CD14-positive monocyte (primary cell): Measurements from ENCODE around the gene MTHFR. TPM values are rescaled to one million over a fixed set of nuclear protein-coding genes. Genes with fewer than 3 reads are reported as not detected.
A peak's percentile ranks its signal among the peaks of the same experiment; 100 is the strongest.

Experiments
- DNase-seq, 3 donors: peaks; one replicate each; pipeline ENCODE4 v3.0.0-alpha.2; 2011 to 2022
- H2AFZ ChIP-seq: 2 replicates; pipeline ENCODE4 v1.6.0; 2012; ENCODE audit warnings: mild to moderate bottlenecking, low read depth, low read length, inconsistent platforms; ENCODE audit not compliant: insufficient read depth, poor library complexity, severe bottlenecking
- H3K27ac ChIP-seq, 2 donors: 1 replicate in 1 of 2; 2 replicates in 1 of 2; pipeline ENCODE4 v1.5.1; 2012 to 2013; ENCODE audit warnings: low read length in 2 of 2, control low read depth in 1 of 2, inconsistent platforms in 1 of 2, low read depth in 1 of 2, mild to moderate bottlenecking in 1 of 2
- H3K27me3 ChIP-seq, 2 donors: one replicate each; pipeline versions ENCODE4 v1.6.0 to v1.6.1; 2011 to 2013; ENCODE audit warnings: low read length in 2 of 2; ENCODE audit not compliant: control insufficient read depth in 2 of 2, insufficient read depth in 2 of 2
- H3K36me3 ChIP-seq, 2 donors: replicated peaks in 1 of 2; 1 replicate in 1 of 2; 2 replicates in 1 of 2; pipeline versions ENCODE4 v1.5.1 to v1.6.1; 2012 to 2013; ENCODE audit warnings: low read length in 2 of 2, control low read depth in 1 of 2, inconsistent platforms in 1 of 2, mild to moderate bottlenecking in 1 of 2; ENCODE audit not compliant: insufficient read depth in 2 of 2, control insufficient read depth in 1 of 2
- H3K4me1 ChIP-seq, 2 donors: 1 replicate in 1 of 2; 2 replicates in 1 of 2; pipeline versions ENCODE4 v1.5.1 to v1.6.1; 2012 to 2013; ENCODE audit warnings: low read length in 2 of 2, control low read depth in 1 of 2, inconsistent platforms in 1 of 2, mild to moderate bottlenecking in 1 of 2, moderate library complexity in 1 of 2; ENCODE audit not compliant: insufficient read depth in 2 of 2, control insufficient read depth in 1 of 2
- H3K4me2 ChIP-seq: replicated peaks from 2 replicates; pipeline ENCODE3; 2012; ENCODE audit warnings: low read length, moderate library complexity, mild to moderate bottlenecking; ENCODE audit not compliant: poor library complexity, severe bottlenecking; ENCODE audit errors: extremely low read depth
- H3K4me3 ChIP-seq, 3 experiments: fragments of 200-600 bp in 1 of 3; sonication (generic) in 1 of 3; replicated peaks in 1 of 3; 1 replicate in 2 of 3; 2 replicates in 1 of 3; pipeline ENCODE4 v1.5.1; 2011 to 2013; ENCODE audit warnings: low read length in 3 of 3, mild to moderate bottlenecking in 3 of 3, control low read depth in 2 of 3, low read depth in 2 of 3, inconsistent platforms in 1 of 3, moderate library complexity in 1 of 3
- H3K79me2 ChIP-seq: 2 replicates; pipeline ENCODE4 v1.6.0; 2012; ENCODE audit warnings: mild to moderate bottlenecking, control low read depth, inconsistent platforms, low read length, moderate library complexity; ENCODE audit not compliant: insufficient read depth
- H3K9ac ChIP-seq: 2 replicates; pipeline ENCODE4 v1.6.0; 2017; ENCODE audit warnings: low read length, mild to moderate bottlenecking; ENCODE audit not compliant: insufficient read depth, poor library complexity, severe bottlenecking
- H3K9me3 ChIP-seq, 2 donors: replicated peaks in 1 of 2; 1 replicate in 1 of 2; 2 replicates in 1 of 2; pipeline versions ENCODE4 v1.5.1 to v1.6.1; 2012 to 2013; ENCODE audit warnings: low read length in 2 of 2, control low read depth in 1 of 2; ENCODE audit not compliant: control insufficient read depth in 1 of 2, insufficient read depth in 1 of 2
- H4K20me1 ChIP-seq: 2 replicates; pipeline ENCODE4 v1.6.0; 2012; ENCODE audit warnings: mild to moderate bottlenecking, low read length, control low read depth, moderate library complexity; ENCODE audit not compliant: insufficient read depth
- H3K27ac Mint-ChIP-seq, 7 donors: one replicate each; pipeline ENCODE4 v1.8.0; 2020; ENCODE audit warnings: mild to moderate bottlenecking in 7 of 7, mixed read lengths in 7 of 7, moderate library complexity in 6 of 7, inconsistent platforms in 2 of 7
- H3K27me3 Mint-ChIP-seq, 3 donors: one replicate each; pipeline ENCODE4 v1.8.0; 2021 to 2022; ENCODE audit warnings: low read depth in 3 of 3, mild to moderate bottlenecking in 3 of 3, mixed read lengths in 3 of 3, moderate library complexity in 3 of 3, inconsistent platforms in 1 of 3
- H3K36me3 Mint-ChIP-seq, 2 donors: one replicate each; pipeline ENCODE4 v1.8.0; 2020; ENCODE audit warnings: mixed read lengths in 2 of 2, inconsistent platforms in 1 of 2, mild to moderate bottlenecking in 1 of 2
- H3K4me1 Mint-ChIP-seq: one replicate; pipeline ENCODE4 v1.8.0; 2020; ENCODE audit warnings: mild to moderate bottlenecking, mixed read lengths
- H3K4me3 Mint-ChIP-seq, 2 donors: one replicate each; pipeline ENCODE4 v1.8.0; 2020; ENCODE audit warnings: mild to moderate bottlenecking in 2 of 2, mixed read lengths in 2 of 2, moderate library complexity in 1 of 2
- H3K9me3 Mint-ChIP-seq, 7 donors: one replicate each; pipeline ENCODE4 v1.8.0; 2020 to 2022; ENCODE audit warnings: mixed read lengths in 7 of 7, mild to moderate bottlenecking in 6 of 7, moderate library complexity in 6 of 7, inconsistent platforms in 2 of 7
- WGBS: methylation state at CpG from one replicate; pipeline ENCODE4 v1.1.5; 2013; ENCODE audit warnings: missing lambda C conversion rate; ENCODE audit not compliant: insufficient coverage; 5-methylcytosine and 5-hydroxymethylcytosine counted together
- intact Hi-C, 2 donors: fragments of 100-400 bp; cut with micrococcal nuclease; formaldehyde crosslinking; loops; one replicate each; pipeline versions ENCODE4 v1.15.0 to v1.15.1; 2023
- polyA plus RNA-seq, 3 donors: library from polyadenylated mRNA; depleted of rRNA in 1 of 3; unstranded in 2 of 3; stranded (reverse) in 1 of 3; fragments of 300-500 nt in 2 of 3; fragments of >200 nt in 1 of 3; fragmentation: Illumina TruSeq in 2 of 3; gene quantifications; 1 replicate in 2 of 3; 2 replicates in 1 of 3; pipeline ENCODE4 v1.2.3, GENCODE V29; 2012 to 2021
- TF ChIP-seq, protein P1 (sequence below): fragments of 200-600 bp; IDR thresholded peaks from one replicate; pipeline ENCODE4 v1.8.0; 2022; ENCODE audit warnings: antibody characterized with exemption, mild to moderate bottlenecking

Gene MTHFR
- polyA plus RNA-seq, 3 donors, result 4.5 to 41.9 (median 8.5) TPM

- WGBS, result 95% methylated on average over 14 of the region's 14 CpGs
- Histone ChIP-seq H3K79me2 (no peaks in the 10 kb centered on the region), H3K4me1 (peaks cover 43 to 55% of the 10 kb centered on the region in 2 donors), H3K4me3 (no peak overlapping the region), H3K36me3 (peaks cover 19 to 34% of the 10 kb centered on the region in 2 donors), H3K27me3 (no peaks in the 10 kb centered on the region), H3K27ac (no peak overlapping the region), H3K9me3 (no peaks in the 10 kb centered on the region), H3K9ac (no peak overlapping the region), H2AFZ (no peak overlapping the region), H3K4me2 (no peak overlapping the region), H4K20me1 (no peaks in the 10 kb centered on the region)
- no peak for DNase-seq
- peaks cover 2 to 13% (median 2%) of the 10 kb centered on the region in 3 donors for H3K27me3 Mint-ChIP-seq
- no peak overlapping the region for H3K4me3 Mint-ChIP-seq
- H3K4me1 Mint-ChIP-seq, result peaks cover 54% of the 10 kb centered on the region
- H3K9me3 Mint-ChIP-seq, result no peaks in the 10 kb centered on the region
- TF ChIP-seq, protein P1, sequence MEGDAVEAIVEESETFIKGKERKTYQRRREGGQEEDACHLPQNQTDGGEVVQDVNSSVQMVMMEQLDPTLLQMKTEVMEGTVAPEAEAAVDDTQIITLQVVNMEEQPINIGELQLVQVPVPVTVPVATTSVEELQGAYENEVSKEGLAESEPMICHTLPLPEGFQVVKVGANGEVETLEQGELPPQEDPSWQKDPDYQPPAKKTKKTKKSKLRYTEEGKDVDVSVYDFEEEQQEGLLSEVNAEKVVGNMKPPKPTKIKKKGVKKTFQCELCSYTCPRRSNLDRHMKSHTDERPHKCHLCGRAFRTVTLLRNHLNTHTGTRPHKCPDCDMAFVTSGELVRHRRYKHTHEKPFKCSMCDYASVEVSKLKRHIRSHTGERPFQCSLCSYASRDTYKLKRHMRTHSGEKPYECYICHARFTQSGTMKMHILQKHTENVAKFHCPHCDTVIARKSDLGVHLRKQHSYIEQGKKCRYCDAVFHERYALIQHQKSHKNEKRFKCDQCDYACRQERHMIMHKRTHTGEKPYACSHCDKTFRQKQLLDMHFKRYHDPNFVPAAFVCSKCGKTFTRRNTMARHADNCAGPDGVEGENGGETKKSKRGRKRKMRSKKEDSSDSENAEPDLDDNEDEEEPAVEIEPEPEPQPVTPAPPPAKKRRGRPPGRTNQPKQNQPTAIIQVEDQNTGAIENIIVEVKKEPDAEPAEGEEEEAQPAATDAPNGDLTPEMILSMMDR, result no peak
- peaks cover 34 to 45% of the 10 kb centered on the region in 2 donors for H3K36me3 Mint-ChIP-seq
- H3K27ac Mint-ChIP-seq, result peak overlapping the region in 2 of 7 donors; percentile 22 to 35
- intact Hi-C loops, result loop anchor here in 1 of 2 donors (5.0 kb wide), 1 partner anchor 34 kb away; no protein-coding TSS in a partner anchor
These were observed 17.8 kb downstream of the MTHFR start for GRCh38 chr1:11787804-11788436.

DNA sequence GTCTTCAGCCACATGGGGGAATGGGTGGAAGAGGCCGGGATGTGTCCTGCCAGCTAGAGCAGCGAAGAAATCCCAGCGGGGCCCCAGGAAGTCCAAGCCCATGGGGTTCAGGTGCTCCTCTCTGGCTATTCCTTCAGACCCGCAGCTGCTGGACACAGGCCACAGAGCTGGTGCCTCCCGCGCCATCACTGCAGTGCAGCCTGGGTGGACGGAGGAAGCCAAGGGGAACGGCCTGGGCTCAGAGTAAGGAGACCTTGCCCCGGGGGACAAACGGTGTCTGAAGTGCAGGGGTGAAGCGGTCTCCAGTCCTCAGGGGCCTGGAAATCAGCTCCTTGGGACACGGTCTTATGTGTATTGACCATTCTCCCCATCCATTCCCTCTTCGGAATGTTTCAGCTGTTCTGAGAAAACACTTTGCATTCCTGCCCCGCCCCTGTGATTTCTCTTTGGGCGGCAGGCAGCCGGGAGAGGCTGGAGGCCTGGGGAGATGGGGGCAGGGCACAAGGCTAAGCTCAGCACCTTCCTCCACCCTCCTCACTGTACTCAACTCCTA lies 18.4 kb downstream of the MTHFR start:
- no peaks in the 10 kb centered on the region for H3K27me3 ChIP-seq
- no peaks in the 10 kb centered on the region for H4K20me1 ChIP-seq
- H3K27ac ChIP-seq, result no peak overlapping the region
- H3K27me3 Mint-ChIP-seq, result peaks cover 2 to 13% (median 4%) of the 10 kb centered on the region in 3 donors
- intact Hi-C loops, result loop anchor here in 1 of 2 donors (5.0 kb wide), 1 partner anchor 35 kb away; no protein-coding TSS in a partner anchor
- no peak overlapping the region for H2AFZ ChIP-seq
- no peaks in the 10 kb centered on the region for H3K79me2 ChIP-seq
- no peak overlapping the region for H3K4me3 ChIP-seq
- TF ChIP-seq, protein P1, result no peak
- no peaks in the 10 kb centered on the region for H3K9me3 Mint-ChIP-seq
- peaks cover 49% of the 10 kb centered on the region for H3K4me1 Mint-ChIP-seq
- H3K9me3 ChIP-seq, result no peaks in the 10 kb centered on the region
- no peak overlapping the region for H3K4me3 Mint-ChIP-seq
- peaks cover 19 to 28% of the 10 kb centered on the region in 2 donors for H3K36me3 ChIP-seq
- peaks cover 29 to 39% of the 10 kb centered on the region in 2 donors for H3K36me3 Mint-ChIP-seq
- peaks cover 40 to 51% of the 10 kb centered on the region in 2 donors for H3K4me1 ChIP-seq
- H3K4me2 ChIP-seq, result no peak overlapping the region
- no peak for DNase-seq
- peak overlapping the region in 3 of 7 donors; percentile 22 to 57 (median 35) for H3K27ac Mint-ChIP-seq
- no peak overlapping the region for H3K9ac ChIP-seq
- WGBS, result 81% methylated on average over 10 of the region's 16 CpGs
